Measurements from ENCODE around the gene OTOG.

OTOG gene

GRCh38 chr11:17596711-17597110 lies 49.7 kb downstream of the OTOG start:
- Histone ChIP-seq H2AFZ (ENCODE audit: low read depth, low read length) (no peak overlapping the region), H3K9ac (ENCODE audit: low read depth, low read length) (no peak overlapping the region), H3K4me1 (ENCODE audit: insufficient read depth, low read length) (no peaks in the 10 kb centered on the region), H4K20me1 (ENCODE audit: insufficient read depth, low read length) (no peaks in the 10 kb centered on the region), H3K36me3 (ENCODE audit: insufficient read depth, low read length) (no peaks in the 10 kb centered on the region), H3K27ac (ENCODE audit: low read length) (no peak overlapping the region), H3K9me3 (ENCODE audit: insufficient read depth, low read length, severe bottlenecking) (no peaks in the 10 kb centered on the region), H3K79me2 (ENCODE audit: insufficient read depth, low read length) (no peaks in the 10 kb centered on the region), H3K4me2 (ENCODE audit: insufficient read depth, low read length) (no peak overlapping the region), H3K27me3 (ENCODE audit: insufficient read depth, low read length, poor library complexity) (no peaks in the 10 kb centered on the region), H3K4me3 (ENCODE audit: low read depth in 1 of 2, low read length in 2 of 2) (no peak overlapping the region)
- DNase-seq: no peak
- no peak for ATAC-seq (ENCODE audit: insufficient read depth, low read depth)
- no peak for TF ChIP-seq EZH2 (IDR thresholded peaks at IDR 0.05; ENCODE audit: borderline replicate concordance, low read depth, low read length, severe bottlenecking)
- no peak for TF ChIP-seq CTCF (IDR thresholded peaks at IDR 0.05; ENCODE audit: borderline replicate concordance, extremely low read depth, low read length, poor library complexity, severe bottlenecking)

- no peak for DNase-seq
- Histone ChIP-seq H3K79me2 (ENCODE audit: insufficient read depth, low read length) (no peaks in the 10 kb centered on the region), H3K4me1 (ENCODE audit: insufficient read depth, low read length) (no peaks in the 10 kb centered on the region), H3K4me3 (ENCODE audit: low read depth in 1 of 2, low read length in 2 of 2) (no peak overlapping the region), H3K27me3 (ENCODE audit: insufficient read depth, low read length, poor library complexity) (no peaks in the 10 kb centered on the region), H3K9me3 (ENCODE audit: insufficient read depth, low read length, severe bottlenecking) (no peaks in the 10 kb centered on the region), H3K36me3 (ENCODE audit: insufficient read depth, low read length) (no peaks in the 10 kb centered on the region), H3K4me2 (ENCODE audit: insufficient read depth, low read length) (no peak overlapping the region), H3K9ac (ENCODE audit: low read depth, low read length) (no peak overlapping the region), H2AFZ (ENCODE audit: low read depth, low read length) (no peak overlapping the region), H3K27ac (ENCODE audit: low read length) (no peak overlapping the region), H4K20me1 (ENCODE audit: insufficient read depth, low read length) (no peaks in the 10 kb centered on the region)
- no peak for TF ChIP-seq CTCF (IDR thresholded peaks at IDR 0.05; ENCODE audit: borderline replicate concordance, extremely low read depth, low read length, poor library complexity, severe bottlenecking)
- TF ChIP-seq EZH2 (IDR thresholded peaks at IDR 0.05; ENCODE audit: borderline replicate concordance, low read depth, low read length, severe bottlenecking): no peak
- ATAC-seq (ENCODE audit: insufficient read depth, low read depth): no peak
These were observed 50.7 kb downstream of the OTOG start for GRCh38 chr11:17597770-17598169.

GRCh38 chr11:17598700-17599459 lies 51.8 kb downstream of the OTOG start:
- Histone ChIP-seq H3K4me1 (ENCODE audit: insufficient read depth, low read length) (no peaks in the 10 kb centered on the region), H3K9ac (ENCODE audit: low read depth, low read length) (no peak overlapping the region), H3K4me3 (ENCODE audit: low read depth in 1 of 2, low read length in 2 of 2) (no peak overlapping the region), H3K9me3 (ENCODE audit: insufficient read depth, low read length, severe bottlenecking) (no peaks in the 10 kb centered on the region), H3K4me2 (ENCODE audit: insufficient read depth, low read length) (no peak overlapping the region), H4K20me1 (ENCODE audit: insufficient read depth, low read length) (no peaks in the 10 kb centered on the region), H3K27ac (ENCODE audit: low read length) (no peak overlapping the region), H3K79me2 (ENCODE audit: insufficient read depth, low read length) (no peaks in the 10 kb centered on the region), H3K36me3 (ENCODE audit: insufficient read depth, low read length) (no peaks in the 10 kb centered on the region), H3K27me3 (ENCODE audit: insufficient read depth, low read length, poor library complexity) (no peaks in the 10 kb centered on the region), H2AFZ (ENCODE audit: low read depth, low read length) (no peak overlapping the region)
- peak; percentile 98 for TF ChIP-seq CTCF (IDR thresholded peaks at IDR 0.05; ENCODE audit: borderline replicate concordance, extremely low read depth, low read length, poor library complexity, severe bottlenecking)
- peak; percentile 33 for TF ChIP-seq EZH2 (IDR thresholded peaks at IDR 0.05; ENCODE audit: borderline replicate concordance, low read depth, low read length, severe bottlenecking)
- peak; percentile 79 for DNase-seq
- peak; percentile 98 for ATAC-seq (ENCODE audit: insufficient read depth, low read depth)
